NCI-H1436 treated with DMSO at 0.1 percent for 48 hours (cell line): ENCODE measurements around the gene CHST13.
"Not testable (repeated sequence)": the region's sequence is repeated elsewhere in the genome, so short reads cannot be mapped to it uniquely, and the experiment has no call there.

ENCODE experiments used
- DNase-seq: peaks from one replicate; lab custom pipeline; 2025; lab: John Stamatoyannopoulos, UW

Gene CHST13

DNA sequence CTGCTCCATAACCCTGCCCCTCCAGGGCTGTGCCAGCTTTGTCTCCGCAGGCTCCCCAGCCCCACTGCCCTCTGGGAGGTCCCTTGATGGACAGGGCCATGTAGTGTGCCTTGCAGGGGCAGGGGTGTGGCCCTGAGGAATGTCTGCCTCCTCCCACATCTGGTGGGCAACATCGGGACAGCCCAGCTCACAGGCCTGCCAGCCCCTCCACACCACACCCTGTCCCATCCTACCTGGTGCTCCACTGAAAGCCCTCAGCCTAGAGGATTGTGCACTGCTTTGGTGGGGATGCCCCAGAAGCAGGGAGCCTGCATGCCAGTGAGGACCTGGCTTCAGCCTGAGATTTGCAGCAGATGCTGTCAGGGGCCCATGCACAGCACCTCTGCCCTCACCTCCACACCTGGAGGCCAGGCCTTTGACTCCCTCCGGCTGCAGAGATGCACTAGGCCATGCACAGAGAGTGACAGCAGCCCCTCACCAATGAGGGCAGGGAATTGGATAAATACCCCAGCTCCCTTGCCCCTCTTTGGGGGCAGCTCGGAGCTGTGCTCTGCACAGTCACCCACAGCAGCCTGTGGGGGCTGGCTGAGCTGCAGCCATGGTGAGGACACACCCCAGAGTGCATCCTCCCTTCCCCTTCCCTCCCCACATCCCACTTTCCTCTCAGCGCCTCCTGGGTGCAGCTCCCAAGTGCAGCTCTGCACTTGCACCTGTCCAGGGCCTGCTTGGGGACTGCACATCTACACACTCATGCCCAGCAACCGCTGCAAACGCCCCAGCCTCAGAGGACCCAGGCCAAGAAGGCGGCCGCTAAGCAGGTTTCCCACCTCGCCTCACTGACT is 32.1 kb downstream of the CHST13 start:
- DNase-seq, result no peak

DNA sequence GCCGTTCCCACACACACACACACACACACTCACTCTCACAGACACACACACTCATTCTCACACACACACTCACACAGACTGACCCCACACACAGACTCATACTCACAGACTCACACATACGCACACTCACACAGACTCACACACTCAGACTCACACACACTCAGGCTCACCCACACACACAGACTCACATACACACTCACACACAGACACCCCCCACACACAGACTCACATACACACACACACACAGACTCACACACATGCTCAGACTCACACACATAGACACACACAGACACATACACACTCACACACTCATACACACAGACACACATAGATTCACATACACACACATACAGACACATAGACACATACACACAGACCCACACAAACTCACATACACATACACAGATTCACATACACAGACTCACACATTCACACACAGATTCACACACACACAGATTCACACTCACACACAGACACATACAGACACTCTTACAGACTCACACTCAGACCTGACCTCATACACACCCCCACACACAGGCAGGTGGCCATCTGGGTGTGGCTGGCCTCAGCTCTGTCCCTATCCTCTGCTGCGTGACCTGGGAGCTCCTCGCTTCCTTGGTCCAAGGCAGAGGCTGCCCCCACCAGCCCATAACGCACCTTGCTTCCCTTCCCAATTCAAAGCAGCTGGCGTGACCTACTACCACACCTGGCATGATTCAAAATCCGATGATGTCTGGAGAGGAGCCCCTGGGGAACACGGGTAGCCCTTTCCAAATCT is 32.9 kb downstream of the CHST13 start:
- no peak for DNase-seq

DNA sequence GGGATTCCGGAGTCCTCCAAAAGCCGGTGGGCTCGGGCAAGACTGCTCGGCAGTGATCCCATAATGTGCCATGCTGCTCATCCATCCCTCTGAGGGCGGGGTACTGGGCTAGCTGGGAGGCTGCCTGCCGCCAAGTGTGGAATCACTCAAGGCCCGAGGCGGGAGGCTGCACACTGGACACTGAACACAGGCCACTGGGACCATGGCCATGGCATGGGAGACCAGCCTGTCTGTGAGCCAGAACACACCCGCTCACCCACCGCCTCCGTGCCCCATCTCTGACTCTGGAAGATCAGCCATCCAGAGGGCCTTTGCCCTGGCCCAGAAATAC is 33.4 kb downstream of the CHST13 start:
- DNase-seq, result no peak

DNA sequence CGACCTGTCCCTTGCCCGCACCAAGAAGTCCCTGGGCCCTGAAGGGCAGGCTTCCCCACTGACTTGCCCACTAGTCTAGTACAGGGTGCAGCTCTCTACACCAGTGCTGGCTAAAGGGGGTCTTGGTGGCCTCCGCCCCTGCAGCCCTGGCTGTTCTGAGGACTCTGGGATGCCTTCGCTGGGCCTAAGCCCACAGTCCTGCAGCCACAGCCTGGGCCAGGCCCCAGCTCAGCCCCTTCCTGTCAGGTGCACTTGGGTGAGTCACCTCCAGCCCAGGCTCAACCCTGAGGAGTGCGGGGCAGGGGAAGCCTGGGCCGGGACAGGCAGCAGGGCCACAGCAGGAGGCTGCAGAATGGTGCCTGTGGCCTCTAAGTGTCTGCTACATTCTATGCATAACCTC is 33.8 kb downstream of the CHST13 start:
- DNase-seq, result no peak

DNA sequence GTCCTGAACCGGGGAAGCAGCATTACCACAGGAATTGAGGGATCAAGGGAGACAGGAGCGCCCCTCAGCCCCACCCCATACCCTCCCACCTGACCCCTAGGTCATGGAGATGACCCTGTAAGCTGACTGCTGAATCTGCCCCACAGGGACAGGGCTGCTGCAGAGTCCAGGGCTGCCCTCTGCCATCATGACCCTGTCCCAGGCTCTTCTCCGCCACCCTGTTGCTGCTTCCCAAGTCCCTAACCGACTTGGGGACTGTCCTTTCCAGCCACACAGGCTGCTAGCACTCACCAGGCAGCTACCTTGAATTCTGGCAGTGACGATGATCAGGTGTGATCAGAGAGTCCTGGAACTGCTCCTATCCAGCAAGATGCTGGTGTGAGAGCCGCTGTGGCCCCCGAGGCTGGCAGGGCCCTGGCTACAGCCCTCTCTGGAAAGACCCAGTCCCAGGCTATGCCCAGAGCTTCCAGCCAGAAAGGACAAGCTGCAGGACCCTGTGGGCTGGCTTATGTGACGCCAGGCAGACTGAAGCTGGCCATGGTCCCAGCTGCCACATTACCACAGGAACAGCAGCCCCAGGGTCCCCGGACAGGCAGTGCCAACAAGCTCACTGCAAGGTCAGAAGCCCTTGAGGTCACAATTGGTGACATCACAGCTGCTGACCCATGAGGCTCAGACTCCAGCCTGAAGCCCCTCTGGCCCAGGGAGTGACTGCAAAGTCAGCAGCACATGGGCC is 34.5 kb downstream of the CHST13 start, which contains the start of gene C3orf22:
TSS of gene C3orf22 (minus strand) at position 597 of the 736 bp plus-strand sequence. CDS start 5,542 bp downstream, outside the sequence.
- no peak for DNase-seq

DNA sequence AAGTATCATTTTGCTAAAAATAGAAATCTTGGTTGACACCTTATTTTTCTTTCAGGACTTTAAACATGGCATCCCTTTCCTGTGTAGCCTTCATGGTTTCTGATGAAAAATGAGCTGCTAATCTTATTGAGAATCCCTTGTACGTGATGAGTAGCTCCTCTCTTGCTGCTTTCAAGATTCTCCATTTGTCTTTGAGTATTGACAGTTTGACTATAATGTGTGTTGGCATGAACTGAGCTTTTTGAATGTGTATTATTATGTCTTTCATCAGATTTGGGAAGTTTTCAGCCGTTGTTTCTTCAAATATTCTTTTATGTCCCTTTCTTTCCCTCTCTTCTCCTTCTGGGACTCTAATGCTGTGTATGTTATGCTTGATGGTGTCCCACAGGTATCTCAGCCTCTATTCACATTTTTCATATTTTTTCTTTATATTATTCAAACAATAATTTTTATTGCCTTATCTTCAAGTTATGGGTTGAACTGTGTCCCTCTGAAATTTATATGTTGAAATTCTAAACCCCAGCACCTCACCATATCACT is 38.9 kb downstream of the CHST13 start:
- no peak for DNase-seq

DNA sequence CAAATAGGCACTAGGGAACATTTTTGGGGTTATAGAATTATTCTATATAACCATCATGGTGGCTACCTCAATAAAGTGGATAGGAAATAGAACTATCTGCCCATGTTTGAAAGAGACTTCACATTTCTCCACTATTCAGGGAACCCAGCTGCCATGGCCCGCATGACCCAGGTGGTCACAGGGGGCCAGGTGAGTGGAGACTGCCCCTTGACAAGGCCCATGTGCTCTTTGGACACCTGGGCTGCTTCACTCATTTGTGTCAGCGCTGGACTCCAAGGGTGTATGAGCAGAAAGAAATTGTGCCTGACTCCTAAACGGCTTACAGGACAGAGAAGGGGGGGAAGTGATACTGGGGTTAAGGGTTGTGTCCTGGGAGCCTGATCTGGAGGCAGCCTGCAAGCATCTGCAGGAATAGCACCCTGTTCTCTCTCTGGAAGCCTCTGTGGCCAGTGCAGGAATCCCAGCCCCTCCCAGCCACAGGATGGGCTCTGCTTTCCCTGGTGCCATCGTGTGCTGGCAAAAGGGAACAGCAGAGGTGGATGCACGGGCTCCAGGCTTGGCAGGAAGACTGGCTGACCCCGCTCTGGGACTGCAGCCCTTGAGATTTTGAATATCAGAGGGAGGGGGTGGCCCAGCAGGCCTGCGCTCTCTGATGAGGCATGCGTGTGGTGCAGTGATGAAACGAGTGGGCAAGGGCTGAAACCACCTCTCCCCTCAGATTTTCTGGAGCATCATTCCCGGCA is 43.9 kb downstream of the CHST13 start:
- DNase-seq, result no peak

DNA sequence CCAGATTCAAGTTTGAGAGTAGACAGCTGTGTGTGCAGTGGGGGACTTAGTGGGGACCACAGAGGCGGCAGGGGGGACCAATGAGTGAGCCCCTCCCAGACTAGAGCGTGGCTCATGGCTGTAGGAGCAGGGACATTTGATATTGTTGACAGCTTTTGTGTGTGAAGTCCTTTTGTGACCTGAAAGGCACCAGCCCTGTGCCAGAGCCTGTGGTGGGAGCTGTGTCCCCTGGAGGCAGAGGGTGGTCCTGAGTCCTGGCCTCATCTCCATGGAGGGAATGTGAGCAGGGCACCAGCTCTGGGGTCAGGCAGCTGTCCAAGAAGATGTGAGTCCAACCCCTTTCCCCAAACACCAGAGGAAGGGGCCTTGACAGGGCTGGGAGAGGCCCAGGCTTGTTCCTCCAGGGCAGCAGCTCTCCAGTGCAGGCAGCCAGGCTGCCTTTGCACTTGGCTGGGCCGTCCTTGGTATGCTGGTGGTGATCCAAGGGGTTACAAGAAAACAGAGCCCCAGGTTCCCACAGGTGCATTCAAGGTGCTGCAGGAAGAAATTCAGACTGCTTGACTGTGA is 44.9 kb downstream of the CHST13 start:
- no peak for DNase-seq

DNA sequence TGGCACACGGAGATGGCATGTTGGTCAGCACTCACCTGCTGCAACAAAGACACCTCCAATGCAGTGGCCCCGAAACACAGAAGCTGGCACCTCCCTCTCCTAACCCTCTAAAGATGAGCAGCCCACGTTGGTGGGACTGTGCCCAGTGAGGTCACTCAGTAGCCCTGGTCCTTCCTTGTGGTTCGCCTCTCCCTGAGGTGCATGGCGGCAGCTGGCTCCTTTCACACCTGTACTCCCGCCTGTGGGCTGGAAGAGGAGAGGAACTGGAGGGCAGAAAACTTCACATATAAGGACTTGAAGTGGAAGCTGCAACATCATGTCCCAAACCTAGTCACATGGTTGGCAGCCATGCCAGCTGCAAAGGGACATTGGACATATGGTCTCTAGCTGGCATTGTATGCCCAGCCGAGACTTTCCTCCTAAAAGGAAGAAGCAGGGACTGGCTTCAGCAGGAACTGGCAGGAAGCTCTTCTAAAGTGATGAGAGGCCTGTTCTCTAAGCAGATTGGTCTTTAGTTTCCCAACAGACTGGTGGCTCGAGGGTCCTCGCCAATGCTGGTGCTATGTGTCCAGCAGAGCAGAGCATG is 45.5 kb downstream of the CHST13 start:
- DNase-seq, result no peak

DNA sequence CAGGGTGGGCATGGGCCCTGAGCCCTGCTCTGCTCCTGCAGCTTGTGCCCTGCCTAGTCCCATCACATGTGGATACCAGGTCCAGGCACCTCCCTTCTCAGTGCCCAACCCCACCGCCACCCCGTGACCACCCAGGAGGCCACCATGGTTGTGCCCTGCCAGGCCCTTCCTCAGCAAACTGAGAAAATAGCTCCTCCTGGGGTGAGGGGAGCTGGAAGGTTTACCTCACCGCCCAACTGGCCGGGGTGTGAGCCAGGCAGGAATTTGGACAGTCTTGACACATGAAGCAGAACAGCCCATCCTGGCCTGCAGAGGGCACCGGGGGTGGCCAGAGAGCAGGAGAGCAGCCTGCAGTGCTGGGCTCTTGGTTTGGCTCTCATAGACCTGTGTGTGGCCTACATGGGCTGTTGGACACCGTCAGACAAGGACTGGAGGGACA is 46.2 kb downstream of the CHST13 start:
- no peak for DNase-seq

DNA sequence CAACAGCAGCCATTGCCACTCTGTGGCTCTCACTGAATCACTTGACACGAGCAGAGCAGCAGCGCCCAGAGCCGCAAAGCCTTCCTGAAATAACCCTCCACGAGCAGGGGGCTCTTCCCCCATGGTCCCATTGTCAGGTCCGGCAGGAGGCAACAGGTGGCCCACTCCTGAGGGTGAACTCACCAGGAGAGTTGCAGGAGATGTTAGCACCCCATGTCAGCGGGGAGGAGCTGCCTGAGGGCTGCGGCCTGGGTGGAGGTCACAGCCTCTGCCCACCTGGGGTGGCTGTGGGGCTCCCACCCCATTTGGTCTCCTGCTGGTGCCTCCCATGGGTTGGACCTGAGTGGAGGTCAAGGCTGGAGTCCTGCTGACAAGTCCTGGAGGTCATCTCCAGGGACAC is 47.1 kb downstream of the CHST13 start:
- DNase-seq, result no peak

DNA sequence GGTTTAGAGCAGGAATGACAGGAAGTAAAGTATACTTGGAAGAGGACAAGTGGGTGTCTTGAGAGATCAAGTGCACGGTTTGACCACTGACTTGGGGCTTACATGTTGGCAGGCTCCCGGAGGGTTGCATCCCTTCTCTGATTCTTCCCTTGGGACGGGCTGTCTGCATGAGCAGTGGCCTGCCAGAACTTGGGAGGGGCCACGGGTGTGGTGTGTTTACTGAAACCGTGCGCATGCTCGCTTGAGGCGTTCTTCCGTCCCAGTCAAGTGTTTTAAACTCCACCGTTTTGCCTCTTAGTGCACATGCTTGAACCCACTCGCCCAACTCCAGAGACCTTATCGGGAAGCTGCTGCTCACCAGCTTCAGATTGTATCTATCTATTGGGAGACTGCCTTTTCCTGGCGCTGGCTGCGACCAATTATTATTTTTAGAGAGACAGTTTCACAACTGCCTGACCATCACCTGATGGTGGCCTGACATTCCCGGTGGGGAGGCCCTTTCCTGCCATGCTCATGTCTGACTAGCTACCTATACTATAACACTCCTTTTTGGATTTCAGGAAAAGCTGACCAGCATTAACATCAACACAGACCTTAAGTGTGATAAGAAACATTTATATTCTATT is 49.6 kb downstream of the CHST13 start:
- DNase-seq, result no peak

DNA sequence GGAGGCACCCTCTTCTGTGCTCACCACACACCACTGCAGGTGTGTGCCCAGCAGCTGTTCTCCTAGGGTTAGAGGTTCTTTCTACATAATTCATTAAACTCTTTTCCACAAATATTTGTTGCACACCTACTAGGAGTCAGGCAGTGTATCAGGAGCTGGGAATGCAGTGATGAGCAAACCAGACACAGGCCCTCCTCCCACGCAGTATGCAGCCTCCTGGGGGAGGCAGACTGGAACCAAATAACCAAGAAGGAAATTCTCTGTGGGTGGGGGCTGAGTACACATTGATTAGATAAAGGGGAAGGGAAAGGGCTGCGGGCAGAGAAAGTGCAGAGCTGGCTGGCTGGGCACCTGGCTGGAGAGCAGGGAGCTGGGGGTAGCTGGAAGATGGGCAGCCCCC is 53.3 kb downstream of the CHST13 start:
- no peak for DNase-seq

DNA sequence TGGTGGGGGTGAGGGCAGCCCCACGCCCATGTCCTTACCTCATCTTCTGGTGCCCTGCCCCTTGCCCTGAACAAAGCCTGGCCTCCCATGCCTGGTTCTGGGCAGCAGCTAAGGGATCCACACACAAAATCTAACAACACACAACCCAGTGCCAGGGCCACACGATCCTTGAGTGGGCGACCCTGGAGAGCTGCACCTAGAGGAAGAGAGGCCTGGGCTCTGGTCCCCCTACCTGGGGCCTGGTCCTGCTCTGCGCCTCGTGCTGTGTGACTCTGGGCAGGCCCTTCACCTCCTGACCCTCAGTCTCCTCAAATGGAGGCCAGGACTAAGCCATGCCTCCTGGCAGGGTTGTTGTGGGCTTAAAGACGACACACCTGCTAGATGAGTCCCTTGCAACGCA is 54.7 kb downstream of the CHST13 start:
- DNase-seq, result no peak

DNA sequence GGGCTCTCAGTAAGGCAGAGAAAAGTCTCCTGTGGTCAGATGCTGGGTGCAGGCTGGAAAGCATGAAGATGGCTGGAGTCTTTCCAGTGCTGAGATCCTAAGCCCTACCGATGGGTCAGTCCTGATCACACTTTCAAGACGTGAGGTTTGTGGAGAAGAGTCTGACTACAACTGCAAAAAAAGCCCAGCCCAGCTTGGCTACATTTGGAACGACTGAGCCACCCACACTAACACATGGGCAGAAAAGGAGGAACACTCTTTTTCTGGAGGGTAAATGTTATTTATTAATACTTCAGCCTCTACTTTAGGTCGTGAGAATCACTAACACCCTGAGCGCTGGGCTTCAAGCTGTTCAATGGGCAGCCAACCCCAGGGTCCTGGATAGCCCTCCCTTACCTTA is 56.8 kb downstream of the CHST13 start:
- DNase-seq, result no peak

DNA sequence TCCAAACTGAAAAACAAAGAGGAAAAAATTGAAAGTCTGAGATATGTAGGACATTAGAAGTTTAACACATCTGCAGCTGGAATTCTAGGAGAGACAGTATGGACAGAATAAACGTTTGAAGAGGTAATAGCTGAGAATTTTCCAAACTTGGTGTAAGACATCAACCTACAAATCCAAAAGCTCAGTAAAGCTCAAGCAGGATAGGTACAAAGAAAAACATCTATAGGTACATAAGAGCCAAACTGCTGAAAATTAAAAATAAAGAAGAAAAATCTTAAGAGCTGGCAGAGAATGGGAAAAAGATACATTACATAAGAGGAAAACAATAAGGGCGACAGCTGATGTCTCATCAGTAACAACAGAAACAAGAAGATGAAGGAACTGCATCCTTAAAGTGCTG is 57.6 kb downstream of the CHST13 start:
- no peak for DNase-seq

DNA sequence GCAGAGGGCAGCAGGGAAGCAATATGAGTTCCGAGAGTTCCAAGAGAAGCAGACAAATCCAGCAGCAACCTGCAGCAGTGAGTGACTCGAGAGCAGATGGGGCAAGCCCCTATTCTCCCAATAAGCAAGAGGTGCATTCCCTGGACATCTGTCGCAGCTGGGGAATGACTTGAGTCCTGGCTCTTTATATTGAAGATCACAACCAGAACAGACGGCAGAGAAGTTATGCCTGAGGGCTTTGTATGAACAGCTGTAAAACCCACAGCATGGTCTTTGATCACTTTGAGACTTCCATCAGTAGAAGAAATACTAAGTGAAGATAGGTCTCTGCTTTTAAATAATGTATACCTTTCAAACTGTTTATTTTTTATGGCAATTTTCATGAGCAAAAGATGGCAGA is 58.4 kb downstream of the CHST13 start:
- DNase-seq, result no peak

DNA sequence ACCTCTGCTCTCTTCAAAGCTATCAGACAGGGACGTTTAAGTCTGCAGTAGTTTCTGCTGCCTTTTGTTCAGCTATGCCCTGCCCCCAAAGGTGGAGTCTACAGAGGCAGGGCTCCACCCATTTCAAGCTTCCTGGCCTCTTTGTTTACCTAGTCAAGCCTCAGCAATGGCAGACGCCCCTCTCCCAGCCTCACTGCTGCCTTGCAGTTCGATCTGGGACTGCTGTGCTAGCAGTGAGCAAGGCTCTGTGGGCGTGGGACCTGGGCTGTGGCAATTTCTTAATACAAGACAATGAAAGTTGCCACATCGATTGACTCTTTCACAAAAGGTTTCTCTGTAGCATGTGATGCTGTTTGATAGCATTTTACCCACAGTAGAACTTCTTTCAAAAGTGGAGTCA is 67.6 kb downstream of the CHST13 start:
- DNase-seq, result not testable (repeated sequence)
